ENCODE measurements around the gene HMGN1. TPM values are rescaled to one million over a fixed set of nuclear protein-coding genes. Genes with fewer than 3 reads are reported as not detected.

HMGN1 gene
- total RNA-seq, 4 donors from 2014 or later, result 74.2 to 97.7 (median 90.2) TPM

- Histone ChIP-seq H3K4me1 (peaks cover 0 to 16% (median 6%) of the 10 kb centered on the region in 4 donors), H3K4me3 (peak overlapping the region; percentile 77 to 96 (median 82)), H3K27me3 (no peaks in the 10 kb centered on the region), H3K9me3 (no peaks in the 10 kb centered on the region), H3K36me3 (peaks cover 0 to 18% (median 0%) of the 10 kb centered on the region in 3 donors), H3K27ac (peak overlapping the region; percentile 96 to 99 (median 97))
- TF ChIP-seq POLR2A (IDR thresholded peaks at IDR 0.05), result peak in 1 of 2 donors; percentile 13
- TF ChIP-seq CTCF (IDR thresholded peaks at IDR 0.05), result no peak
- DNase-seq, result peak; percentile 48 to 65 (median 61)
Measured at GRCh38 chr21:39314143-39315027, 34.5 kb downstream of the HMGN1 start.

- Histone ChIP-seq H3K27ac (peak within 1 kb of the TSS; percentile 96 to 99 (median 97)), H3K36me3 (peaks cover 0 to 19% (median 0%) of the 10 kb centered on the region in 3 donors), H3K4me3 (peak within 1 kb of the TSS; percentile 77 to 96 (median 82)), H3K9me3 (no peaks in the 10 kb centered on the region), H3K4me1 (peaks cover 0 to 16% (median 6%) of the 10 kb centered on the region in 4 donors), H3K27me3 (no peaks in the 10 kb centered on the region)
- peak; percentile 77 to 89 (median 89) for DNase-seq
- TF ChIP-seq CTCF (IDR thresholded peaks at IDR 0.05), result peak in 5 of 6 experiments; percentile 15 to 43 (median 32)
- peak; percentile 56 to 66 for TF ChIP-seq POLR2A (IDR thresholded peaks at IDR 0.05)
Measured at GRCh38 chr21:39313571-39314142, 35.2 kb downstream of the HMGN1 start, which contains the start of gene BRWD1. Gene BRWD1, minus strand, starts transcription at chr21:39313632. Its CDS starts 141 bp downstream, at chr21:39313491.

GRCh38 chr21:39313042-39313570 is 35.8 kb downstream of the HMGN1 start:
- peak overlapping the region; percentile 96 to 99 (median 97) for H3K27ac ChIP-seq
- H3K36me3 ChIP-seq, result peaks cover 0 to 19% (median 0%) of the 10 kb centered on the region in 3 donors
- H3K4me3 ChIP-seq, result peak overlapping the region; percentile 77 to 96 (median 82)
- H3K27me3 ChIP-seq, result no peaks in the 10 kb centered on the region
- H3K9me3 ChIP-seq, result no peaks in the 10 kb centered on the region
- H3K4me1 ChIP-seq, result peaks cover 0 to 16% (median 6%) of the 10 kb centered on the region in 4 donors
- TF ChIP-seq CTCF (IDR thresholded peaks at IDR 0.05) (no peak), POLR2A (IDR thresholded peaks at IDR 0.05) (no peak)
- peak in 2 of 3 donors; percentile 28 to 84 for DNase-seq

- Histone ChIP-seq H3K27me3 (no peaks in the 10 kb centered on the region), H3K27ac (peak overlapping the region; percentile 96 to 99 (median 97)), H3K36me3 (peaks cover 0 to 19% (median 0%) of the 10 kb centered on the region in 3 donors), H3K4me3 (peak overlapping the region; percentile 77 to 96 (median 82)), H3K4me1 (peaks cover 0 to 16% (median 6%) of the 10 kb centered on the region in 4 donors), H3K9me3 (no peaks in the 10 kb centered on the region)
- DNase-seq, result peak; percentile 92 to 97 (median 97)
- TF ChIP-seq POLR2A (IDR thresholded peaks at IDR 0.05) (no peak), CTCF (IDR thresholded peaks at IDR 0.05) (no peak)
Measured at GRCh38 chr21:39312112-39313041, 36.5 kb downstream of the HMGN1 start.

All from Peyer's patch (tissue), 4 donors.